Testis (tissue), 2 donors: ENCODE measurements around the gene SLC27A6.

ENCODE experiments used
- POLR2A ChIP-seq: fragments of 450-650 bp; IDR thresholded peaks from one replicate; pipeline ENCODE4 v1.6.1; 2017; ENCODE audit warnings: antibody characterized with exemption, mild to moderate bottlenecking, moderate library complexity
- TF ChIP-seq, protein P1 (sequence below), 3 experiments: fragments of 450-650 bp in 2 of 3; fragments of 200-600 bp in 1 of 3; sonication (generic) in 1 of 3; IDR thresholded peaks; one replicate each; pipeline ENCODE4 v1.5.1; 2016 to 2019; ENCODE audit warnings: antibody characterized with exemption in 3 of 3, mild to moderate bottlenecking in 2 of 3, moderate library complexity in 1 of 3

GRCh38 chr5:128962211-128962610, 3.1 kb upstream of the SLC27A6 start:
- TF ChIP-seq, protein P1, sequence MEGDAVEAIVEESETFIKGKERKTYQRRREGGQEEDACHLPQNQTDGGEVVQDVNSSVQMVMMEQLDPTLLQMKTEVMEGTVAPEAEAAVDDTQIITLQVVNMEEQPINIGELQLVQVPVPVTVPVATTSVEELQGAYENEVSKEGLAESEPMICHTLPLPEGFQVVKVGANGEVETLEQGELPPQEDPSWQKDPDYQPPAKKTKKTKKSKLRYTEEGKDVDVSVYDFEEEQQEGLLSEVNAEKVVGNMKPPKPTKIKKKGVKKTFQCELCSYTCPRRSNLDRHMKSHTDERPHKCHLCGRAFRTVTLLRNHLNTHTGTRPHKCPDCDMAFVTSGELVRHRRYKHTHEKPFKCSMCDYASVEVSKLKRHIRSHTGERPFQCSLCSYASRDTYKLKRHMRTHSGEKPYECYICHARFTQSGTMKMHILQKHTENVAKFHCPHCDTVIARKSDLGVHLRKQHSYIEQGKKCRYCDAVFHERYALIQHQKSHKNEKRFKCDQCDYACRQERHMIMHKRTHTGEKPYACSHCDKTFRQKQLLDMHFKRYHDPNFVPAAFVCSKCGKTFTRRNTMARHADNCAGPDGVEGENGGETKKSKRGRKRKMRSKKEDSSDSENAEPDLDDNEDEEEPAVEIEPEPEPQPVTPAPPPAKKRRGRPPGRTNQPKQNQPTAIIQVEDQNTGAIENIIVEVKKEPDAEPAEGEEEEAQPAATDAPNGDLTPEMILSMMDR (IDR thresholded peaks at IDR 0.05), result no peak
- TF ChIP-seq POLR2A, result no peak
